ENCODE data around the gene MEP1A.

MEP1A gene

DNA sequence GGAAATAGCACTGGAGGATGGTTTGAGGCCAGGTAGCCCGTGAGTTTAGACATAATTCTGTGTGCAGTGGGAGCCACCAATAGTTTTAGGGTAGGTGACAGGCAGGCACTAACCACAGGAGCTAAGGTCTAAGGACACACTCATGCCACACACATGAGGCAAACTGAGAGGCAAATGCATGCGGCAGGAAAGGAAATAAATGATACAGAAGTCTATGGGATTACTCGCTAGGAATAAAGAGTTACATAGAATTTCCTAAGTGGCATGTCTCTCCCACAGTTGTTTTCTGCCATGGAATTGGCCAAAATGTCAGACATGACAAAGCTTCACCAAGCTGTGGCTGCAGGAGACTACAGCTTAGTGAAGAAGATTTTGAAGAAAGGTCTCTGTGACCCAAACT lies 41.5 kb upstream of the MEP1A start:
- Histone ChIP-seq H3K4me3 (replicated peaks; ENCODE audit: insufficient read depth, low read length) (no peak overlapping the region), H3K27me3 (ENCODE audit: insufficient read depth, poor library complexity, severe bottlenecking) (no peaks in the 10 kb centered on the region), H3K27ac (replicated peaks) (no peak overlapping the region)
- DNase-seq (ENCODE audit: low read depth in 1 of 2, low spot score in 1 of 2): no peak
- no peak for TF ChIP-seq GABPA (IDR thresholded peaks at IDR 0.05; ENCODE audit: low read depth)
- no peak for TF ChIP-seq SPI1 (IDR thresholded peaks at IDR 0.05; ENCODE audit: borderline replicate concordance, low read depth)
- TF ChIP-seq, protein P1, sequence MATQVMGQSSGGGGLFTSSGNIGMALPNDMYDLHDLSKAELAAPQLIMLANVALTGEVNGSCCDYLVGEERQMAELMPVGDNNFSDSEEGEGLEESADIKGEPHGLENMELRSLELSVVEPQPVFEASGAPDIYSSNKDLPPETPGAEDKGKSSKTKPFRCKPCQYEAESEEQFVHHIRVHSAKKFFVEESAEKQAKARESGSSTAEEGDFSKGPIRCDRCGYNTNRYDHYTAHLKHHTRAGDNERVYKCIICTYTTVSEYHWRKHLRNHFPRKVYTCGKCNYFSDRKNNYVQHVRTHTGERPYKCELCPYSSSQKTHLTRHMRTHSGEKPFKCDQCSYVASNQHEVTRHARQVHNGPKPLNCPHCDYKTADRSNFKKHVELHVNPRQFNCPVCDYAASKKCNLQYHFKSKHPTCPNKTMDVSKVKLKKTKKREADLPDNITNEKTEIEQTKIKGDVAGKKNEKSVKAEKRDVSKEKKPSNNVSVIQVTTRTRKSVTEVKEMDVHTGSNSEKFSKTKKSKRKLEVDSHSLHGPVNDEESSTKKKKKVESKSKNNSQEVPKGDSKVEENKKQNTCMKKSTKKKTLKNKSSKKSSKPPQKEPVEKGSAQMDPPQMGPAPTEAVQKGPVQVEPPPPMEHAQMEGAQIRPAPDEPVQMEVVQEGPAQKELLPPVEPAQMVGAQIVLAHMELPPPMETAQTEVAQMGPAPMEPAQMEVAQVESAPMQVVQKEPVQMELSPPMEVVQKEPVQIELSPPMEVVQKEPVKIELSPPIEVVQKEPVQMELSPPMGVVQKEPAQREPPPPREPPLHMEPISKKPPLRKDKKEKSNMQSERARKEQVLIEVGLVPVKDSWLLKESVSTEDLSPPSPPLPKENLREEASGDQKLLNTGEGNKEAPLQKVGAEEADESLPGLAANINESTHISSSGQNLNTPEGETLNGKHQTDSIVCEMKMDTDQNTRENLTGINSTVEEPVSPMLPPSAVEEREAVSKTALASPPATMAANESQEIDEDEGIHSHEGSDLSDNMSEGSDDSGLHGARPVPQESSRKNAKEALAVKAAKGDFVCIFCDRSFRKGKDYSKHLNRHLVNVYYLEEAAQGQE (IDR thresholded peaks at IDR 0.05; ENCODE audit: insufficient replicate concordance, low read depth): no peak
- no peak for TF ChIP-seq POLR2AphosphoS5 (IDR thresholded peaks at IDR 0.05; ENCODE audit: low read depth)
- TF ChIP-seq, protein P2, sequence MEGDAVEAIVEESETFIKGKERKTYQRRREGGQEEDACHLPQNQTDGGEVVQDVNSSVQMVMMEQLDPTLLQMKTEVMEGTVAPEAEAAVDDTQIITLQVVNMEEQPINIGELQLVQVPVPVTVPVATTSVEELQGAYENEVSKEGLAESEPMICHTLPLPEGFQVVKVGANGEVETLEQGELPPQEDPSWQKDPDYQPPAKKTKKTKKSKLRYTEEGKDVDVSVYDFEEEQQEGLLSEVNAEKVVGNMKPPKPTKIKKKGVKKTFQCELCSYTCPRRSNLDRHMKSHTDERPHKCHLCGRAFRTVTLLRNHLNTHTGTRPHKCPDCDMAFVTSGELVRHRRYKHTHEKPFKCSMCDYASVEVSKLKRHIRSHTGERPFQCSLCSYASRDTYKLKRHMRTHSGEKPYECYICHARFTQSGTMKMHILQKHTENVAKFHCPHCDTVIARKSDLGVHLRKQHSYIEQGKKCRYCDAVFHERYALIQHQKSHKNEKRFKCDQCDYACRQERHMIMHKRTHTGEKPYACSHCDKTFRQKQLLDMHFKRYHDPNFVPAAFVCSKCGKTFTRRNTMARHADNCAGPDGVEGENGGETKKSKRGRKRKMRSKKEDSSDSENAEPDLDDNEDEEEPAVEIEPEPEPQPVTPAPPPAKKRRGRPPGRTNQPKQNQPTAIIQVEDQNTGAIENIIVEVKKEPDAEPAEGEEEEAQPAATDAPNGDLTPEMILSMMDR (IDR thresholded peaks at IDR 0.05; ENCODE audit: insufficient read depth, low read length): no peak

DNA sequence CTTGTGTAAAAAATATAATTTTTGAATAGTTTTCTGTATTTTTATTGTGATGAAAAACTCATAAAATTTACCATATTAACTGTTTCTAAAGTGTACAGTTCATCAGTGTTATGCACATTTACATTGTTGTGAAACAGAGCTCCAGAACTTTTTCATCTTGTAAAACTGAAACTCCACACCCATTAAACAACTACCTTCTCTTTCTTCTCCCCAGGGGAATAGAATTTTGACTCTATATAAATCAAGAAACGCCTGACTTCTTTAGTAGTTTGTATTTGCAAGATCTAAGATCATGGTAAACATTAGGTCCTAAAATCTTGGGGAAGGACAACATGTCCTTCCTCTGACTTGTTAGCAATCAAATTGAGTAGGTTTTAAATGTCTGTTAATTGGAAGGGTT lies 37.3 kb upstream of the MEP1A start:
- DNase-seq (ENCODE audit: low read depth in 1 of 2, low spot score in 1 of 2): no peak
- no peaks in the 10 kb centered on the region for H3K27me3 ChIP-seq (ENCODE audit: insufficient read depth, poor library complexity, severe bottlenecking)
- no peak for TF ChIP-seq SPI1 (IDR thresholded peaks at IDR 0.05; ENCODE audit: borderline replicate concordance, low read depth)
- no peak for TF ChIP-seq POLR2AphosphoS5 (IDR thresholded peaks at IDR 0.05; ENCODE audit: low read depth)
- H3K4me3 ChIP-seq (replicated peaks; ENCODE audit: insufficient read depth, low read length): no peak overlapping the region
- no peak overlapping the region for H3K27ac ChIP-seq (replicated peaks)

DNA sequence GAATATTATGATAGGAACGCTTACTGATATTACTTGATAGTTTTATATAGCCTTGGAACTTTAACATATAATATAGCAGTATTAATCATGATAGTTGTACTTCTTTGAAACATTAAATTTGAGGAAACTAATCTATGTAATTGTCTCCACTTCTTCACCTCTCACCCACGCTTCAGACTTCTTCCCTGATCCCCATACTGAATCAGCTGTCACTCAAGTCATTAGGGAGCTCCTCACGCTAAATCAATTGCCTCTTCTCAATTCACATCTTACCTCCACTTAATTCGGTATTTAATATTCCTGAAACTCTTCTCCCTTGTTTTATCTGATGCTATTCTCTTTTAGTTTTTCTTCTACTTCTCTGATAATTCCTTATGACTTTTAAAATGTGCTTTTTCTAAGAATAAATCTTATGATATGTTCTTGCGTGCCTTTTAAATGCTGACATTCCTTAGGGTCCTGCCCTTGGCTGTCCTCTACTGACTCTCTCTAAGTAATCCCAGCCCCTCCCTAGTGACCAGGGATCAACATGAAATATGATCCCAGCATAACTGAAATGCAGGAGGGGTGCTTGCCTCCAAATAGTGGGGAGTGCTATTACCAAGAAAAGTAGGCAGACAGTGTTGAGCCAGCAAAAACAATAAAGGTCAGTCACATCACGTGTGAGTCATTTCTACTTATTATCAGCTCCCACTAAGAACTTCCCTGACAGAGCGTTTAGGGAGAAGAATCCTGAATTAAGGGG lies 36.5 kb upstream of the MEP1A start:
- TF ChIP-seq POLR2AphosphoS5 (IDR thresholded peaks at IDR 0.05; ENCODE audit: low read depth) (no peak), SPI1 (IDR thresholded peaks at IDR 0.05; ENCODE audit: borderline replicate concordance, low read depth) (no peak), GABPA (IDR thresholded peaks at IDR 0.05; ENCODE audit: low read depth) (no peak)
- TF ChIP-seq, protein P2 (IDR thresholded peaks at IDR 0.05; ENCODE audit: insufficient read depth, low read length): no peak
- TF ChIP-seq, protein P1 (IDR thresholded peaks at IDR 0.05; ENCODE audit: insufficient replicate concordance, low read depth): no peak
- H3K4me3 ChIP-seq (replicated peaks; ENCODE audit: insufficient read depth, low read length): no peak overlapping the region
- H3K27ac ChIP-seq (replicated peaks): no peak overlapping the region
- no peak for DNase-seq (ENCODE audit: low read depth in 1 of 2, low spot score in 1 of 2)
- H3K27me3 ChIP-seq (ENCODE audit: insufficient read depth, poor library complexity, severe bottlenecking): no peaks in the 10 kb centered on the region

DNA sequence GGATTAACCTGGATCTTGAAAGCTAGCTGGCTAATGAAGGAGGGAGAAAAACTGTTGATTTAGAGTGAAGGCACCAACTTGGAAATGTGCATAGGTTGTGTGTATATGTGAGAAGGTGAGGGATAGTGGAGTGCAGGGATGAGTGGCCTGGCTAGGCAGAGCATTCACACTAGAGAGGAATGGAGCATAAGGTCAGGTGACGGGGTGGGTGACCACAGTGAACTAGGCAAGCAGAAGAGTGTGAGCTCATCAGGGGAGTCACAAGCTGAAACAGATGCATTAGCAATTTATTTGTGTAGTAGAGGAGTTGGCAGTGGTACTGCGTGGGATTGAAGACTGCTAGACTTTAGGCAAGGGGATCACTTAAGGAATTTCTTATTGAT lies 36.0 kb upstream of the MEP1A start:
- Histone ChIP-seq H3K27me3 (ENCODE audit: insufficient read depth, poor library complexity, severe bottlenecking) (no peaks in the 10 kb centered on the region), H3K27ac (replicated peaks) (no peak overlapping the region), H3K4me3 (replicated peaks; ENCODE audit: insufficient read depth, low read length) (no peak overlapping the region)
- no peak for DNase-seq (ENCODE audit: low read depth in 1 of 2, low spot score in 1 of 2)
- no peak for TF ChIP-seq SPI1 (IDR thresholded peaks at IDR 0.05; ENCODE audit: borderline replicate concordance, low read depth)
- no peak for TF ChIP-seq GABPA (IDR thresholded peaks at IDR 0.05; ENCODE audit: low read depth)
- TF ChIP-seq POLR2AphosphoS5 (IDR thresholded peaks at IDR 0.05; ENCODE audit: low read depth): no peak
- TF ChIP-seq, protein P1 (IDR thresholded peaks at IDR 0.05; ENCODE audit: insufficient replicate concordance, low read depth): no peak
- TF ChIP-seq, protein P2 (IDR thresholded peaks at IDR 0.05; ENCODE audit: insufficient read depth, low read length): no peak

Data from HL-60 (cell line).